ENCODE measurements around the gene USP47.

- TF ChIP-seq POLR2A (IDR thresholded peaks at IDR 0.05; ENCODE audit: low read length) = no peak
- TF ChIP-seq CTCF (IDR thresholded peaks at IDR 0.05) = no peak
- TF ChIP-seq MAFK (IDR thresholded peaks at IDR 0.05; ENCODE audit: partially characterized antibody) = no peak
- no peak for TF ChIP-seq MAZ (IDR thresholded peaks at IDR 0.05; ENCODE audit: borderline replicate concordance, low read depth, low read length)
- TF ChIP-seq EP300 (IDR thresholded peaks at IDR 0.05) = no peak
- TF ChIP-seq PHF8 (IDR thresholded peaks at IDR 0.05; ENCODE audit: borderline replicate concordance, low read depth) = no peak
- no peak for TF ChIP-seq CHD2 (IDR thresholded peaks at IDR 0.05; ENCODE audit: low read length, partially characterized antibody)
- no peak for TF ChIP-seq BHLHE40 (IDR thresholded peaks at IDR 0.05; ENCODE audit: low read depth, low read length)
- no peak for TF ChIP-seq ESRRA (IDR thresholded peaks at IDR 0.05; ENCODE audit: borderline replicate concordance, low read length)
These were observed 124.0 kb downstream of the USP47 start for GRCh38 chr11:11965656-11966353.
